ENCODE data around the gene AADAT.

The AADAT gene

DNA sequence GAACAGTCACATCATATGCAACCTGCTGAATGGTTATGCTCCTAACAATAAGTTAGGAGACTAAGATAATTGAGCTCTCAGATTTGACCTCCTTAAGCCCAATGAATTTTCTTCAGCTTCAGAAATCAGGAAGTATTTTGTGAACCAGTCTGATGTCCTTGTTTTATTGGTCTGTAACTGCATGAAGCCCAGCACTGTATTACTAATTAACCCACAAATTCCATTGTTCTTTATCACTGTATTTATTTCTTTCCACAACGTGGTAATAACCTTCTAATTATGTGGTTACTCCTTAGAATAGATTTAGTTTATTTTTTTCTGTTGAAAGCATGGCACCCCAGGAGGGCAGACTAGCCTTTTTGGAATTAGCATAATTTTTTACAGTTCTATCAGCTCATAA lies 59.6 kb downstream of the AADAT start:
- TF ChIP-seq, protein P1, sequence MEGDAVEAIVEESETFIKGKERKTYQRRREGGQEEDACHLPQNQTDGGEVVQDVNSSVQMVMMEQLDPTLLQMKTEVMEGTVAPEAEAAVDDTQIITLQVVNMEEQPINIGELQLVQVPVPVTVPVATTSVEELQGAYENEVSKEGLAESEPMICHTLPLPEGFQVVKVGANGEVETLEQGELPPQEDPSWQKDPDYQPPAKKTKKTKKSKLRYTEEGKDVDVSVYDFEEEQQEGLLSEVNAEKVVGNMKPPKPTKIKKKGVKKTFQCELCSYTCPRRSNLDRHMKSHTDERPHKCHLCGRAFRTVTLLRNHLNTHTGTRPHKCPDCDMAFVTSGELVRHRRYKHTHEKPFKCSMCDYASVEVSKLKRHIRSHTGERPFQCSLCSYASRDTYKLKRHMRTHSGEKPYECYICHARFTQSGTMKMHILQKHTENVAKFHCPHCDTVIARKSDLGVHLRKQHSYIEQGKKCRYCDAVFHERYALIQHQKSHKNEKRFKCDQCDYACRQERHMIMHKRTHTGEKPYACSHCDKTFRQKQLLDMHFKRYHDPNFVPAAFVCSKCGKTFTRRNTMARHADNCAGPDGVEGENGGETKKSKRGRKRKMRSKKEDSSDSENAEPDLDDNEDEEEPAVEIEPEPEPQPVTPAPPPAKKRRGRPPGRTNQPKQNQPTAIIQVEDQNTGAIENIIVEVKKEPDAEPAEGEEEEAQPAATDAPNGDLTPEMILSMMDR (conservative IDR thresholded peaks at IDR 0.05; ENCODE audit: low read depth, low read length) = no peak
- no peaks in the 10 kb centered on the region for H3K36me3 ChIP-seq (ENCODE audit: insufficient read depth)

DNA sequence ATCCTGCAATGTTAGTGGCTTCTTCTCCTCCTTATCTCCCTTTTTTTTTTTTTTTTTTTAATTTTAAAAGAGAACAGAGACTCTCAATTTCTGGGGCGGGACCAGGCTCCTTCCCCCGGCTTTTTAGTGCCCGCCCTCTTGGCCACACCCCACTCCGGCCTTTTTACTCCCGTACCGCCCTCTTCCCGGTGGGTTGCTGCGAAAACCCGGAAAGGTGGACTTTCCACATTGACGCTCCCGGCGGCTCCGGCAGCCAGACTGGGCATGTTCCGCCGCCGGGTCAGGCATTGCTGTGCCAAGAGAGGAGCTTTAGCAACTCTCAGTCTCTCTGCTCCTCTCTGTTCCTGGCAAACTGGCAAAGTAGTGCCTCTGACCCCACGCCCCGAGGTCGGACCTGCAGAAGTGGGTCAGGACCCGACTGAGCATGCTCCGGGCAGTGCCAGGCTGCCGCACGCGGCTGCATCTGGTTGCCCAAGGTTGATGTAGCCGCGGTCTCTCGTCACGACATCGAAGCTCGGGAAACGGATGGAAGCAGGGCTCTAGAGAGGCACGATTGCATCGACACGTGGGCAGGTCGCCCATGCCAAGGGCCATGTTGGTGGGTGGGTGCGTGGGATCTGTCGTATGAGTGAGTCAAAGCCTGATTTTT lies 62.5 kb downstream of the AADAT start:
- TF ChIP-seq, protein P1 (conservative IDR thresholded peaks at IDR 0.05; ENCODE audit: low read depth, low read length) = no peak
- no peak overlapping the region for H3K4me3 ChIP-seq (IDR thresholded peaks at IDR 0.05; ENCODE audit: insufficient read depth, low read depth, low read length)
- H2AFZ ChIP-seq (ENCODE audit: low read depth) = peak overlapping the region; percentile 85
- peak overlapping the region; percentile 97 for H3K9ac ChIP-seq
- peaks cover 19% of the 10 kb centered on the region for H3K4me1 ChIP-seq (ENCODE audit: low read depth, poor library complexity, severe bottlenecking)
- 0 out of 2 replicates have a peak, but pooled peaks cover 8% of the 10 kb centered on the region for H3K79me2 ChIP-seq (ENCODE audit: insufficient read depth, low read depth)
- peak overlapping the region; percentile 72 for H3K4me2 ChIP-seq
- no peaks in the 10 kb centered on the region for H3K27me3 ChIP-seq (ENCODE audit: insufficient read depth, low read depth)
- no peaks in the 10 kb centered on the region for H4K20me1 ChIP-seq (ENCODE audit: insufficient read depth)
- peak overlapping the region; percentile 98 for H3K27ac ChIP-seq
- H3K36me3 ChIP-seq (ENCODE audit: insufficient read depth) = no peaks in the 10 kb centered on the region

More for the DNA sequence above, 59.6 kb downstream of the AADAT start:
- H3K4me3 ChIP-seq (IDR thresholded peaks at IDR 0.05; ENCODE audit: insufficient read depth, low read depth, low read length) = no peak overlapping the region
- peaks cover 13% of the 10 kb centered on the region for H3K4me1 ChIP-seq (ENCODE audit: low read depth, poor library complexity, severe bottlenecking)
- no peak overlapping the region for H3K27ac ChIP-seq
- no peaks in the 10 kb centered on the region for H3K79me2 ChIP-seq (ENCODE audit: insufficient read depth, low read depth)
- H2AFZ ChIP-seq (ENCODE audit: low read depth) = no peak overlapping the region
- H3K27me3 ChIP-seq (ENCODE audit: insufficient read depth, low read depth) = no peaks in the 10 kb centered on the region
- H3K4me2 ChIP-seq = no peak overlapping the region
- no peaks in the 10 kb centered on the region for H4K20me1 ChIP-seq (ENCODE audit: insufficient read depth)
- H3K9ac ChIP-seq = no peak overlapping the region

DNA sequence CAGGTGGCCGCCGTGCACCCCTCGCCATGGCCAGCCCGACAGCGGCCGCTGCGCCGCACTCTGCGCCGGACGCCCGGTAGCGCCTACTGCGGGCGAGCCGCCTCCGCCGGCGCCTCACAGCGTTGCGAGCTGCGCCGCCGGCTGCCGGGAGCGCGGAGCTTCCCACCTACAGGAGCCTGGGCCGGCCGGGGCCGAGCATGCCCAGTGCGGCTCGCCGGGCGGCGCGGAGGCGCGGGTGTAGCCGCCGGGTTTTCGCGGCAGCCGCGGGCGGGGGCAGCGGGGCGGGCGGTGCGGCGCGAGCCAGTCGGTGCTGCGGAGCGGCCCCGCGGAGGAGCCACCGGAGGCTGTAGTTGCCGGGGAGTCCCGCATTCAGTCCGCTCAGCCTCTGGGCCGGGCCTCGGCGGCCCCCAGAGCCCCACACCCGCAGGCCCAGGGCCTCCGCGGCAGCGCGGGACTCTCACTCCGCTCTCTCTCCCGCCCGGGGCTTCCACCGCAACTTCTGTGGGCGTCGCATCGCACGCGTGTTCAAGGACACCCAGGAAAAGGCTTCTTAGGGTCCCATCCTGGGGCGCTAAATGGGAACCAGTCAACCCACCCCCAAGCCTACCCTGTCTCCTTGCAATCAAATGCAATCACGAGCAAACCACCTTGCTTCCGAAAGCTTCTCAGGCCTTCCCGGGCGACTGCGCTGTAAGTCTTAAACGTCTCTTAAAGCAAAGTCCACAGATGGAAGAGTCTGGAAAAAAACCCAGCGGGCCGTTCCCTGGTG lies 63.3 kb downstream of the AADAT start, which contains the start of gene MFAP3L:
MFAP3L (minus strand) TSS at position 143 of the 769 bp plus-strand sequence. CDS start 20,518 bp downstream, outside the sequence.
- H4K20me1 ChIP-seq (ENCODE audit: insufficient read depth) = no peaks in the 10 kb centered on the region
- H2AFZ ChIP-seq (ENCODE audit: low read depth) = peak within 1 kb of the TSS; percentile 85
- peak within 1 kb of the TSS; percentile 72 for H3K4me2 ChIP-seq
- TF ChIP-seq, protein P1 (conservative IDR thresholded peaks at IDR 0.05; ENCODE audit: low read depth, low read length) = no peak
- H3K36me3 ChIP-seq (ENCODE audit: insufficient read depth) = no peaks in the 10 kb centered on the region
- peak within 1 kb of the TSS; percentile 98 for H3K27ac ChIP-seq
- peaks cover 19% of the 10 kb centered on the region for H3K4me1 ChIP-seq (ENCODE audit: low read depth, poor library complexity, severe bottlenecking)
- H3K27me3 ChIP-seq (ENCODE audit: insufficient read depth, low read depth) = no peaks in the 10 kb centered on the region
- no peak within 1 kb of the TSS for H3K4me3 ChIP-seq (IDR thresholded peaks at IDR 0.05; ENCODE audit: insufficient read depth, low read depth, low read length)
- 0 out of 2 replicates have a peak, but pooled peaks cover 8% of the 10 kb centered on the region for H3K79me2 ChIP-seq (ENCODE audit: insufficient read depth, low read depth)
- H3K9ac ChIP-seq = peak within 1 kb of the TSS; percentile 97

DNA sequence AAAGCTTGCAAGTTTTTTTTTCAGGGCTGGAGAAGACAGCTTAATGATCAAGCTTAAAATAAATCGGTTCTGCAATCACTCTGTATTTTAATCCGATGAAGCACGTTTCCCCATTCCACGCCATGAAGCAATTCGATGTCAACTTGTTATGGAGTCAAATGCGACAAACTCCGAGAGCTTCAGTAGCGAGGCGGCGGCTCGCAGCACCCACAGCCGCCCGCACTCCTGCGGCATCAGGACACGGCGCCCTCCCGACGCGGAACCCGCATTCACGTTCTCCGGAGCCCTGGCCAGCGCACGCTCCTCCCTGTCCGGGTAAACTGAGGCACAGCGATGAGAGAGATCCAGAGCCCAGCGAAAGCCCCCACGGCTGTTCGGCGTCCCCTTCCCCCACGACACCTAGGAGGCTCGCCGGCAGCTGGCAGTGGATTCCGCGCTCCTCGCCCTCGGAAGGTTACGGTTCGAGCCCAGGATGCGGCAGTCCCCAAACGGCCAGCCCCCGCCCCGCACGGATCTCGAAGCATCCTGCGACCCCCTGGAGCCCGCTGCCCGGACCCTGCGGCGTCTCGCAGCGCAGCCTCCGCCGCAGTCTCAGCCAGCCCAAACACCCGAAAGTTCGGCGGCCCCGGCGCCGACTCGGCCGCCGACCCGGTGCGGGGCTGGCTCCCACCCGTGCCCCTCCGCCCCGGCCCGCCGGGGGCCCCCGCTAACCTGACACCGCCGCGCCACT lies 64.1 kb downstream of the AADAT start:
- H3K27me3 ChIP-seq (ENCODE audit: insufficient read depth, low read depth) = no peaks in the 10 kb centered on the region
- peak overlapping the region; percentile 98 for H3K27ac ChIP-seq
- H2AFZ ChIP-seq (ENCODE audit: low read depth) = peak overlapping the region; percentile 70
- no peak overlapping the region for H3K4me3 ChIP-seq (IDR thresholded peaks at IDR 0.05; ENCODE audit: insufficient read depth, low read depth, low read length)
- H4K20me1 ChIP-seq (ENCODE audit: insufficient read depth) = no peaks in the 10 kb centered on the region
- H3K79me2 ChIP-seq (ENCODE audit: insufficient read depth, low read depth) = 0 out of 2 replicates have a peak, but pooled peaks cover 8% of the 10 kb centered on the region
- TF ChIP-seq, protein P1 (conservative IDR thresholded peaks at IDR 0.05; ENCODE audit: low read depth, low read length) = no peak
- H3K4me2 ChIP-seq = peak overlapping the region; percentile 30
- peaks cover 19% of the 10 kb centered on the region for H3K4me1 ChIP-seq (ENCODE audit: low read depth, poor library complexity, severe bottlenecking)
- H3K9ac ChIP-seq = peak overlapping the region; percentile 97
- H3K36me3 ChIP-seq (ENCODE audit: insufficient read depth) = no peaks in the 10 kb centered on the region

Measured in KMS-11 (cell line).